K562 (cell line): Measurements from ENCODE around the gene ZNF296.

Source experiments
- CTCF ChIP-seq, 3 experiments: IDR thresholded peaks in 2 of 3; conservative IDR thresholded peaks in 1 of 3; 2 replicates each; pipeline ENCODE4 v1.5.1; 2011 to 2012; ENCODE audit warnings: low read length in 3 of 3, mild to moderate bottlenecking in 3 of 3, control low read depth in 2 of 3, improper control_type of control experiment in 1 of 3, inconsistent platforms in 1 of 3, low read depth in 1 of 3, mixed read lengths in 1 of 3, moderate library complexity in 1 of 3; ENCODE audit not compliant: insufficient read depth in 2 of 3
- EP300 ChIP-seq: IDR thresholded peaks from 2 replicates; pipeline ENCODE4 v1.6.1; 2012; ENCODE audit warnings: low read length, improper control_type of control experiment
- IRF2 ChIP-seq: sonication (generic); formaldehyde crosslinking; IDR thresholded peaks from 2 replicates; pipeline ENCODE4 v1.8.1; 2022; ENCODE audit warnings: mild to moderate bottlenecking, missing genetic modification reagents
- KLF10 ChIP-seq: fragments of 250-450 bp; sonication (Bioruptor Pico); IDR thresholded peaks from 2 replicates; pipeline ENCODE4 v1.6.1; 2021; ENCODE audit warnings: matching md5 sums
- MXI1 ChIP-seq: IDR thresholded peaks from 2 replicates; pipeline ENCODE4 v1.6.1; 2011; ENCODE audit warnings: low read depth, mild to moderate bottlenecking, improper control_type of control experiment, low read length
- PML ChIP-seq: IDR thresholded peaks from 2 replicates; pipeline ENCODE4 v1.6.1; 2012; ENCODE audit warnings: low read length, inconsistent platforms
- RBM25 ChIP-seq: fragments of 200-400 bp; formaldehyde crosslinking; IDR thresholded peaks from 2 replicates; pipeline ENCODE4 v1.6.1; 2018; ENCODE audit warnings: low read length, low read depth, moderate library complexity; ENCODE audit not compliant: severe bottlenecking
- REST ChIP-seq, 2 experiments: fragments of 450-650 bp; formaldehyde crosslinking in 1 of 2; IDR thresholded peaks; 2 replicates each; pipeline versions ENCODE4 v1.4.0 to v1.6.1; 2014 to 2020; ENCODE audit warnings: mild to moderate bottlenecking in 2 of 2, borderline replicate concordance in 1 of 2, low read depth in 1 of 2
- ZHX1 ChIP-seq: fragments of 150-350 bp; conservative IDR thresholded peaks from 2 replicates; pipeline ENCODE4 v1.6.1; 2014; ENCODE audit warnings: low read length
- ZNF146 ChIP-seq: IDR thresholded peaks from one replicate; pipeline ENCODE4 v1.6.1; 2018; ENCODE audit warnings: missing compliant biosample characterization; ENCODE audit not compliant: unreplicated experiment

GRCh38 chr19:45117167-45117594 lies 40.9 kb upstream of the ZNF296 start:
- TF ChIP-seq PML (no peak), EP300 (no peak), IRF2 (CRISPR knock-in tag) (no peak), MXI1 (no peak), CTCF (IDR thresholded peaks at IDR 0.05 in 2 of 3, conservative IDR thresholded peaks at IDR 0.05 in 1 of 3; ENCODE audit: insufficient read depth in 2 of 3, low read depth in 1 of 3, low read length in 3 of 3) (no peak), KLF10 (CRISPR knock-in tag) (no peak), REST (IDR thresholded peaks at IDR 0.05; ENCODE audit: borderline replicate concordance) (no peak), REST (CRISPR knock-in tag; IDR thresholded peaks at IDR 0.05; ENCODE audit: low read depth) (no peak), ZHX1 (no peak), ZNF146 (no peak), RBM25 (no peak)
